Upper lobe of left lung (tissue), 4 donors: Measurements from ENCODE around the gene RASGRF1.

Experiments
- EP300 ChIP-seq, 4 donors: sonication (generic); formaldehyde crosslinking; IDR thresholded peaks; one replicate each; pipeline ENCODE4 v1.5.1; 2017; ENCODE audit warnings: antibody characterized with exemption in 4 of 4, control low read depth in 2 of 4
- POLR2A ChIP-seq, 4 donors: fragments of 450-650 bp; IDR thresholded peaks; one replicate each; pipeline ENCODE4 v1.5.1; 2016 to 2017; ENCODE audit warnings: antibody characterized with exemption in 4 of 4, mild to moderate bottlenecking in 2 of 4
- POLR2AphosphoS5 ChIP-seq, 2 donors: sonication (generic); formaldehyde crosslinking; IDR thresholded peaks; one replicate each; pipeline ENCODE4 v1.5.1; 2017; ENCODE audit warnings: antibody characterized with exemption in 2 of 2
- TF ChIP-seq, protein P1 (sequence below), 6 experiments: fragments of 450-650 bp in 4 of 6; fragments of 200-600 bp in 2 of 6; sonication (generic) in 2 of 6; IDR thresholded peaks; one replicate each; pipeline ENCODE4 v1.5.1; 2016 to 2019; ENCODE audit warnings: antibody characterized with exemption in 6 of 6

DNA sequence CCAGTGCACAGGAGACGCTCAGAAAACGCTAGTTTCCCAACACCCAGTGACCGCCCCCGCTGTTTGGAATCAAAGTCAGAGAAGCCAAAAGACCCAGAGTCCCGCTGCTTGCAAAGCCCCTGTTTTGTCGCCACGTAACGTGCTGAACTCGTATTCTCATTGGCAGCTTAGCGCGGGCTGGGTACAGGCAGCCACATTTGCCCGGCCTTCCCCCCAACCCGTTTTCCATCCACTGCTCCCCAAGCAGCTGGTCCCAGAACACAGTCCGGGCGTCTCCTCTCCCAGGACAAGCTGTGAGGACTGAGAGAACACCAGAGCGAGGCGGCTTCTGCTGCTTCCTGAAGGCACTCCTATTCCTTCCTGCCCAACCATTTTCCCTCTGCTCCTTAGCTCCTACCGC, 54.8 kb downstream of the RASGRF1 start:
- TF ChIP-seq, protein P1, sequence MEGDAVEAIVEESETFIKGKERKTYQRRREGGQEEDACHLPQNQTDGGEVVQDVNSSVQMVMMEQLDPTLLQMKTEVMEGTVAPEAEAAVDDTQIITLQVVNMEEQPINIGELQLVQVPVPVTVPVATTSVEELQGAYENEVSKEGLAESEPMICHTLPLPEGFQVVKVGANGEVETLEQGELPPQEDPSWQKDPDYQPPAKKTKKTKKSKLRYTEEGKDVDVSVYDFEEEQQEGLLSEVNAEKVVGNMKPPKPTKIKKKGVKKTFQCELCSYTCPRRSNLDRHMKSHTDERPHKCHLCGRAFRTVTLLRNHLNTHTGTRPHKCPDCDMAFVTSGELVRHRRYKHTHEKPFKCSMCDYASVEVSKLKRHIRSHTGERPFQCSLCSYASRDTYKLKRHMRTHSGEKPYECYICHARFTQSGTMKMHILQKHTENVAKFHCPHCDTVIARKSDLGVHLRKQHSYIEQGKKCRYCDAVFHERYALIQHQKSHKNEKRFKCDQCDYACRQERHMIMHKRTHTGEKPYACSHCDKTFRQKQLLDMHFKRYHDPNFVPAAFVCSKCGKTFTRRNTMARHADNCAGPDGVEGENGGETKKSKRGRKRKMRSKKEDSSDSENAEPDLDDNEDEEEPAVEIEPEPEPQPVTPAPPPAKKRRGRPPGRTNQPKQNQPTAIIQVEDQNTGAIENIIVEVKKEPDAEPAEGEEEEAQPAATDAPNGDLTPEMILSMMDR (IDR thresholded peaks at IDR 0.05), result no peak
- no peak for TF ChIP-seq EP300 (IDR thresholded peaks at IDR 0.05)
- no peak for TF ChIP-seq POLR2AphosphoS5 (IDR thresholded peaks at IDR 0.05)
- no peak for TF ChIP-seq POLR2A (IDR thresholded peaks at IDR 0.05)
